ENCODE measurements around the gene LOC101059915.
"Not testable (repeated sequence)": the region's sequence is repeated elsewhere in the genome, so short reads cannot be mapped to it uniquely, and the experiment has no call there.

The LOC101059915 gene

GRCh38 chrX:71671043-71671780 is 3.9 kb downstream of the LOC101059915 start:
- DNase-seq (ENCODE audit: low spot score): no peak

GRCh38 chrX:71671938-71672337 is 4.6 kb downstream of the LOC101059915 start:
- DNase-seq (ENCODE audit: low spot score): no peak
- no peak for ATAC-seq

More at GRCh38 chrX:71671043-71671780, 3.9 kb downstream of the LOC101059915 start:
- no peak for ATAC-seq

GRCh38 chrX:71675636-71676035 is 8.3 kb downstream of the LOC101059915 start:
- not testable (repeated sequence) for DNase-seq (ENCODE audit: low spot score)

GRCh38 chrX:71676068-71676795 is 8.9 kb downstream of the LOC101059915 start:
- peak; percentile 6 for DNase-seq (ENCODE audit: low spot score)
- ATAC-seq: not testable (repeated sequence)

More at GRCh38 chrX:71675636-71676035, 8.3 kb downstream of the LOC101059915 start:
- ATAC-seq: not testable (repeated sequence)

GRCh38 chrX:71677195-71677594 is 9.8 kb downstream of the LOC101059915 start:
- DNase-seq (ENCODE audit: low spot score); ATAC-seq: not testable (repeated sequence)

GRCh38 chrX:71679575-71680207 is 12.3 kb downstream of the LOC101059915 start:
- ATAC-seq: no peak

GRCh38 chrX:71696641-71697465 is 29.5 kb downstream of the LOC101059915 start:
- ATAC-seq: peak; percentile 40
- DNase-seq (ENCODE audit: low spot score): not testable (repeated sequence)

More at GRCh38 chrX:71679575-71680207, 12.3 kb downstream of the LOC101059915 start:
- no peak for DNase-seq (ENCODE audit: low spot score)

- ATAC-seq; DNase-seq (ENCODE audit: low spot score): not testable (repeated sequence)
Observed at GRCh38 chrX:71697466-71698298, 30.3 kb downstream of the LOC101059915 start.

GRCh38 chrX:71698299-71699022 is 31.1 kb downstream of the LOC101059915 start:
- DNase-seq (ENCODE audit: low spot score); ATAC-seq: not testable (repeated sequence)

GRCh38 chrX:71699023-71699344 is 31.6 kb downstream of the LOC101059915 start:
- ATAC-seq; DNase-seq (ENCODE audit: low spot score): not testable (repeated sequence)

- not testable (repeated sequence) for DNase-seq (ENCODE audit: low spot score); ATAC-seq
Observed at GRCh38 chrX:71702853-71703252, 35.5 kb downstream of the LOC101059915 start.

- not testable (repeated sequence) for ATAC-seq
Observed at GRCh38 chrX:71714064-71714463, 46.7 kb downstream of the LOC101059915 start.

GRCh38 chrX:71715551-71715950 is 48.2 kb downstream of the LOC101059915 start:
- not testable (repeated sequence) for DNase-seq (ENCODE audit: low spot score); ATAC-seq

More at GRCh38 chrX:71714064-71714463, 46.7 kb downstream of the LOC101059915 start:
- not testable (repeated sequence) for DNase-seq (ENCODE audit: low spot score)

- not testable (repeated sequence) for DNase-seq (ENCODE audit: low spot score); ATAC-seq
Observed at GRCh38 chrX:71716323-71716722, 49.0 kb downstream of the LOC101059915 start.

- not testable (repeated sequence) for ATAC-seq; DNase-seq (ENCODE audit: low spot score)
Observed at GRCh38 chrX:71718185-71718584, 50.8 kb downstream of the LOC101059915 start, which contains the start of gene CXorf49. CXorf49 (minus strand) TSS chrX:71718285; CDS start chrX:71718151, 134 bp downstream.

GRCh38 chrX:71719195-71719594 is 51.8 kb downstream of the LOC101059915 start:
- not testable (repeated sequence) for ATAC-seq
- peak; percentile 11 for DNase-seq (ENCODE audit: low spot score)

- not testable (repeated sequence) for DNase-seq (ENCODE audit: low spot score); ATAC-seq
Observed at GRCh38 chrX:71720289-71720886, 53.0 kb downstream of the LOC101059915 start.
